ENCODE results near the gene RAB3IL1.

Gene RAB3IL1

GRCh38 chr11:61948505-61948904 is 31.1 kb upstream of the RAB3IL1 start:
- Histone ChIP-seq H3K27ac (no peak overlapping the region), H3K27me3 (replicated peaks) (no peaks in the 10 kb centered on the region), H3K4me3 (ENCODE audit: low read depth, low read length) (no peak overlapping the region), H3K36me3 (replicated peaks) (no peaks in the 10 kb centered on the region)
- TF ChIP-seq CTCF (IDR thresholded peaks at IDR 0.05; ENCODE audit: low read depth, low read length, missing control alignments) = no peak
- in situ Hi-C loops (cut with HindIII; ENCODE audit: low pct_ligation_motif_present, low sequenced_read_pairs) = no loop called here
- no peak for DNase-seq

- in situ Hi-C loops (cut with HindIII; ENCODE audit: low pct_ligation_motif_present, low sequenced_read_pairs) = no loop called here
These were observed 30.3 kb upstream of the RAB3IL1 start for GRCh38 chr11:61947486-61948210.

GRCh38 chr11:61946894-61947293 is 29.5 kb upstream of the RAB3IL1 start:
- H3K36me3 ChIP-seq (replicated peaks) = no peaks in the 10 kb centered on the region
- no peaks in the 10 kb centered on the region for H3K27me3 ChIP-seq (replicated peaks)
- in situ Hi-C loops (cut with HindIII; ENCODE audit: low pct_ligation_motif_present, low sequenced_read_pairs) = no loop called here
- no peak overlapping the region for H3K27ac ChIP-seq
- DNase-seq = no peak
- TF ChIP-seq CTCF (IDR thresholded peaks at IDR 0.05; ENCODE audit: low read depth, low read length, missing control alignments) = no peak
- H3K4me3 ChIP-seq (ENCODE audit: low read depth, low read length) = no peak overlapping the region

More at GRCh38 chr11:61947486-61948210, 30.3 kb upstream of the RAB3IL1 start:
- Histone ChIP-seq H3K4me3 (ENCODE audit: low read depth, low read length) (no peak overlapping the region), H3K36me3 (replicated peaks) (no peaks in the 10 kb centered on the region), H3K27me3 (replicated peaks) (no peaks in the 10 kb centered on the region), H3K27ac (no peak overlapping the region)
- peak; percentile 99 for TF ChIP-seq CTCF (IDR thresholded peaks at IDR 0.05; ENCODE audit: low read depth, low read length, missing control alignments)
- DNase-seq = peak; percentile 88

GRCh38 chr11:61945191-61945590 is 27.8 kb upstream of the RAB3IL1 start:
- no peak for DNase-seq
- no peaks in the 10 kb centered on the region for H3K36me3 ChIP-seq (replicated peaks)
- H3K27me3 ChIP-seq (replicated peaks) = no peaks in the 10 kb centered on the region
- H3K27ac ChIP-seq = no peak overlapping the region
- in situ Hi-C loops (cut with HindIII; ENCODE audit: low pct_ligation_motif_present, low sequenced_read_pairs) = no loop called here
- H3K4me3 ChIP-seq (ENCODE audit: low read depth, low read length) = no peak overlapping the region
- TF ChIP-seq CTCF (IDR thresholded peaks at IDR 0.05; ENCODE audit: low read depth, low read length, missing control alignments) = no peak

- in situ Hi-C loops (cut with HindIII; ENCODE audit: low pct_ligation_motif_present, low sequenced_read_pairs) = no loop called here
- DNase-seq = no peak
These were observed 23.1 kb upstream of the RAB3IL1 start for GRCh38 chr11:61940466-61940865.

More at GRCh38 chr11:61940466-61940865, 23.1 kb upstream of the RAB3IL1 start:
- H3K27me3 ChIP-seq (replicated peaks) = no peaks in the 10 kb centered on the region
- H3K4me3 ChIP-seq (ENCODE audit: low read depth, low read length) = no peak overlapping the region
- no peaks in the 10 kb centered on the region for H3K36me3 ChIP-seq (replicated peaks)
- no peak overlapping the region for H3K27ac ChIP-seq
- TF ChIP-seq CTCF (IDR thresholded peaks at IDR 0.05; ENCODE audit: low read depth, low read length, missing control alignments) = no peak
